Gastroesophageal sphincter (tissue), 4 donors: ENCODE results near the gene HELZ2. TPM values are rescaled to one million over a fixed set of nuclear protein-coding genes. Genes with fewer than 3 reads are reported as not detected.
"Not testable (repeated sequence)": the region's sequence is repeated elsewhere in the genome, so short reads cannot be mapped to it uniquely, and the experiment has no call there.

Source experiments
- ATAC-seq: fragments of 150-250 bp; one replicate; pipeline ENCODE4 v1.9.1; 2016; ENCODE audit warnings: mild to moderate bottlenecking, moderate library complexity
- H3K27ac ChIP-seq, 4 donors: fragments of 200-600 bp; sonication (generic) in 3 of 4; 1 replicate in 3 of 4; 2 replicates in 1 of 4; pipeline ENCODE4 v1.5.1; 2016 to 2019
- H3K27me3 ChIP-seq: fragments of 200-600 bp; sonication (generic); one replicate; pipeline ENCODE4 v1.5.1; 2019
- H3K36me3 ChIP-seq, 2 donors: fragments of 200-600 bp; sonication (generic); one replicate each; pipeline ENCODE4 v1.5.1; 2019; ENCODE audit warnings: control low read depth in 1 of 2
- H3K4me1 ChIP-seq, 3 donors: fragments of 200-600 bp; sonication (generic); 1 replicate in 2 of 3; 2 replicates in 1 of 3; pipeline ENCODE4 v1.5.1; 2016 to 2019; ENCODE audit warnings: control low read depth in 2 of 3
- H3K4me3 ChIP-seq, 2 donors: fragments of 200-600 bp; sonication (generic); one replicate each; pipeline ENCODE4 v1.5.1; 2019; ENCODE audit warnings: mild to moderate bottlenecking in 1 of 2, moderate library complexity in 1 of 2
- H3K9me3 ChIP-seq, 3 donors: fragments of 200-600 bp; sonication (generic); one replicate each; pipeline ENCODE4 v1.5.1; 2017 to 2019; ENCODE audit warnings: control low read depth in 2 of 3
- CTCF ChIP-seq, 4 experiments: fragments of 200-600 bp in 2 of 4; fragments of 450-650 bp in 2 of 4; sonication (generic) in 1 of 4; IDR thresholded peaks; one replicate each; pipeline ENCODE4 v1.5.1; 2017 to 2019; ENCODE audit warnings: antibody characterized with exemption in 4 of 4, mild to moderate bottlenecking in 2 of 4, moderate library complexity in 2 of 4
- EP300 ChIP-seq: sonication (generic); formaldehyde crosslinking; IDR thresholded peaks from one replicate; pipeline ENCODE4 v1.6.1; 2017; ENCODE audit warnings: antibody characterized with exemption, mild to moderate bottlenecking
- POLR2A ChIP-seq, 2 donors: fragments of 450-650 bp; IDR thresholded peaks; one replicate each; pipeline ENCODE4 v1.6.1; 2017; ENCODE audit warnings: antibody characterized with exemption in 2 of 2, mild to moderate bottlenecking in 2 of 2, moderate library complexity in 1 of 2
- POLR2AphosphoS5 ChIP-seq: sonication (generic); formaldehyde crosslinking; IDR thresholded peaks from one replicate; pipeline ENCODE4 v1.6.1; 2017; ENCODE audit warnings: antibody characterized with exemption
- WGBS, 2 donors: methylation state at CpG; one replicate each; pipeline ENCODE4 v1.1.5; 2018; ENCODE audit warnings: low coverage in 1 of 2; 5-methylcytosine and 5-hydroxymethylcytosine counted together
- total RNA-seq, 4 donors: library from RNA; depleted of rRNA; stranded (reverse); fragments of >200 nt; gene quantifications; one replicate each; pipeline ENCODE4 v1.1.0, GENCODE V29; 2016

Gene HELZ2
- total RNA-seq, 4 donors from 2014 or later = 14.2 to 22.2 (median 20.2) TPM

- Histone ChIP-seq H3K4me3 (no peak overlapping the region), H3K4me1 (no peaks in the 10 kb centered on the region), H3K27ac (no peak overlapping the region), H3K27me3 (peaks cover 8% of the 10 kb centered on the region), H3K36me3 (peaks cover 0 to 96% of the 10 kb centered on the region in 2 donors), H3K9me3 (no peaks in the 10 kb centered on the region)
- TF ChIP-seq EP300 (no peak), POLR2AphosphoS5 (no peak), POLR2A (IDR thresholded peaks at IDR 0.05) (no peak), CTCF (IDR thresholded peaks at IDR 0.05) (no peak)
- ATAC-seq = no peak
- WGBS, 2 donors = 100% methylated on average over 2 of the region's 54 CpGs; no CpG with 5 or more reads in 1 of the 2 donors
These were observed 11.4 kb downstream of the HELZ2 start for GRCh38 chr20:63562461-63563224.

- TF ChIP-seq CTCF (IDR thresholded peaks at IDR 0.05) (no peak), EP300 (no peak), POLR2A (IDR thresholded peaks at IDR 0.05) (no peak), POLR2AphosphoS5 (no peak)
- H3K4me1 ChIP-seq = no peaks in the 10 kb centered on the region
- H3K4me3 ChIP-seq = no peak overlapping the region
- peaks cover 8% of the 10 kb centered on the region for H3K27me3 ChIP-seq
- H3K9me3 ChIP-seq = no peaks in the 10 kb centered on the region
- H3K36me3 ChIP-seq = peaks cover 0 to 89% of the 10 kb centered on the region in 2 donors
- WGBS, 2 donors = 91 to 100% methylated on average over 3 to 8 of the region's 36 CpGs
- ATAC-seq = no peak
- no peak overlapping the region for H3K27ac ChIP-seq
These were observed 12.2 kb downstream of the HELZ2 start for GRCh38 chr20:63561624-63562396.

GRCh38 chr20:63560856-63561609 is 13.0 kb downstream of the HELZ2 start:
- Histone ChIP-seq H3K4me1 (no peaks in the 10 kb centered on the region), H3K4me3 (no peak overlapping the region), H3K27ac (no peak overlapping the region), H3K27me3 (peaks cover 8% of the 10 kb centered on the region), H3K36me3 (peaks cover 0 to 81% of the 10 kb centered on the region in 2 donors), H3K9me3 (no peaks in the 10 kb centered on the region)
- 87% methylated on average over 7 of the region's 26 CpGs; no CpG with 5 or more reads in 1 of the 2 donors for WGBS, 2 donors
- TF ChIP-seq EP300 (no peak), POLR2A (IDR thresholded peaks at IDR 0.05) (no peak), POLR2AphosphoS5 (no peak), CTCF (IDR thresholded peaks at IDR 0.05) (no peak)
- ATAC-seq = no peak

GRCh38 chr20:63560333-63560805 is 13.7 kb downstream of the HELZ2 start:
- no CpG with 5 or more reads among the region's 16 CpGs for WGBS, 2 donors
- Histone ChIP-seq H3K4me3 (no peak overlapping the region), H3K4me1 (no peaks in the 10 kb centered on the region), H3K9me3 (no peaks in the 10 kb centered on the region), H3K27me3 (peaks cover 8% of the 10 kb centered on the region), H3K27ac (no peak overlapping the region), H3K36me3 (peaks cover 0 to 74% of the 10 kb centered on the region in 2 donors)
- TF ChIP-seq POLR2AphosphoS5 (no peak), CTCF (IDR thresholded peaks at IDR 0.05) (no peak), POLR2A (IDR thresholded peaks at IDR 0.05) (no peak), EP300 (no peak)
- no peak for ATAC-seq

- WGBS, 2 donors = no CpG with 5 or more reads among the region's 31 CpGs
- peaks cover 0 to 68% of the 10 kb centered on the region in 2 donors for H3K36me3 ChIP-seq
These were observed 14.3 kb downstream of the HELZ2 start for GRCh38 chr20:63559485-63560332.

More at GRCh38 chr20:63559485-63560332, 14.3 kb downstream of the HELZ2 start:
- not testable (repeated sequence) for H3K4me3 ChIP-seq, H3K4me1 ChIP-seq, H3K27ac ChIP-seq, H3K27me3 ChIP-seq, ATAC-seq, H3K9me3 ChIP-seq
